Neural progenitor cell (in vitro differentiated cells): ENCODE results near the gene SERPINB6.

Experiments
- CTCF ChIP-seq: fragments of 200-600 bp; sonication (generic); IDR thresholded peaks from 2 replicates; pipeline ENCODE4 v1.5.1; 2017; ENCODE audit warnings: antibody characterized with exemption, mild to moderate bottlenecking
- EZH2 ChIP-seq: fragments of 200-600 bp; sonication (generic); IDR thresholded peaks from 2 replicates; pipeline ENCODE4 v1.6.1; 2017; ENCODE audit warnings: antibody characterized with exemption, mild to moderate bottlenecking, moderate library complexity
- EZH2phosphoT487 ChIP-seq: fragments of 200-600 bp; sonication (generic); IDR thresholded peaks from 2 replicates; pipeline ENCODE4 v1.6.1; 2017; ENCODE audit warnings: antibody characterized with exemption

- TF ChIP-seq CTCF (no peak), EZH2 (no peak), EZH2phosphoT487 (no peak)
These were observed 31.9 kb downstream of the SERPINB6 start for GRCh38 chr6:2939315-2940009.
